BJ (cell line): Measurements from ENCODE around the gene SNRPB2. TPM values are rescaled to one million over a fixed set of nuclear protein-coding genes. Genes with fewer than 3 reads are reported as not detected.

Experiments used
- CTCF ChIA-PET: fragments of 350-600 bp; formaldehyde crosslinking; extraction: SDS; loops from one replicate; lab custom pipeline; 2021; ENCODE audit warnings: antibody characterized with exemption, inconsistent platforms; lab: Yijun Ruan, JAX
- POLR2A ChIA-PET: fragments of 300-600 bp; sonication (Branson Sonifier 250); formaldehyde crosslinking; extraction: SDS; loops from one replicate; lab custom pipeline; 2021; ENCODE audit warnings: antibody characterized with exemption; lab: Charles Lee
- DNase-seq: peaks from one replicate; pipeline ENCODE4 v3.0.0-alpha.2; 2011; ENCODE audit warnings: low read depth
- H3K27me3 ChIP-seq: 2 replicates; pipeline ENCODE4 v1.6.0; 2011; ENCODE audit warnings: low read length; ENCODE audit not compliant: control insufficient read depth, insufficient read depth
- H3K36me3 ChIP-seq: 2 replicates; pipeline ENCODE4 v1.5.1; 2011; ENCODE audit warnings: low read length; ENCODE audit not compliant: control insufficient read depth, insufficient read depth
- H3K4me3 ChIP-seq: 2 replicates; pipeline ENCODE4 v1.5.1; 2011; ENCODE audit warnings: low read depth, mild to moderate bottlenecking, control low read depth, low read length
- CTCF ChIP-seq: IDR thresholded peaks from 2 replicates; pipeline ENCODE4 v1.5.1; 2011; ENCODE audit warnings: low read depth, mild to moderate bottlenecking, control low read depth, inconsistent platforms, low read length, moderate library complexity; ENCODE audit not compliant: insufficient read depth
- polyA plus RNA-seq: library from polyadenylated mRNA; depleted of rRNA; stranded (reverse); fragments of >200 nt; gene quantifications from 2 replicates; pipeline ENCODE4 v1.2.3, GENCODE V29; 2011

Gene SNRPB2
- polyA plus RNA-seq, 1 experiment = 28.1 TPM

GRCh38 chr20:16752082-16752481 is 22.3 kb downstream of the SNRPB2 start:
- ChIA-PET CTCF (interaction anchor here (0.6 to 4.6 kb wide), 2 partner anchors 9 to 34 kb away, joined by 3 to 27 read pairs; no protein-coding TSS in a partner anchor), POLR2A (no interaction called here)
- H3K4me3 ChIP-seq = no peak overlapping the region
- TF ChIP-seq CTCF = no peak
- no peak for DNase-seq
- H3K36me3 ChIP-seq = no peaks in the 10 kb centered on the region
- H3K27me3 ChIP-seq = no peaks in the 10 kb centered on the region; the same call in none of the 2 replicates

GRCh38 chr20:16752901-16753300 is 23.1 kb downstream of the SNRPB2 start:
- CTCF ChIA-PET = interaction anchor here (4.6 kb wide), 1 partner anchor 8 kb away, joined by 27 read pairs; no protein-coding TSS in a partner anchor
- Histone ChIP-seq H3K27me3 (no peaks in the 10 kb centered on the region; the same call in none of the 2 replicates), H3K4me3 (no peak overlapping the region), H3K36me3 (no peaks in the 10 kb centered on the region)
- POLR2A ChIA-PET = no interaction called here
- DNase-seq = no peak
- TF ChIP-seq CTCF = no peak

GRCh38 chr20:16758454-16759180 is 28.8 kb downstream of the SNRPB2 start:
- Histone ChIP-seq H3K27me3 (peaks cover 1% of the 10 kb centered on the region; the same call in 1 of the 2 replicates), H3K36me3 (no peaks in the 10 kb centered on the region), H3K4me3 (no peak overlapping the region)
- ChIA-PET CTCF (no interaction called here), POLR2A (no interaction called here)
- DNase-seq = no peak
- TF ChIP-seq CTCF = no peak

GRCh38 chr20:16759181-16759563 is 29.3 kb downstream of the SNRPB2 start:
- H3K36me3 ChIP-seq = no peaks in the 10 kb centered on the region
- CTCF ChIA-PET = no interaction called here
- H3K27me3 ChIP-seq = peaks cover 1% of the 10 kb centered on the region; the same call in 1 of the 2 replicates
- DNase-seq = no peak
- H3K4me3 ChIP-seq = no peak overlapping the region
- POLR2A ChIA-PET = no interaction called here
- TF ChIP-seq CTCF = no peak

GRCh38 chr20:16760431-16761304 is 30.8 kb downstream of the SNRPB2 start:
- ChIA-PET POLR2A (no interaction called here), CTCF (interaction anchor here (0.9 to 2.5 kb wide), 8 partner anchors 9 to 247 kb away, joined by 3 to 27 read pairs (median 8); partner anchors contain the start of gene OTOR)
- DNase-seq = no peak
- peaks cover 1% of the 10 kb centered on the region; the same call in 1 of the 2 replicates for H3K27me3 ChIP-seq
- TF ChIP-seq CTCF = no peak
- no peaks in the 10 kb centered on the region for H3K36me3 ChIP-seq
- no peak overlapping the region for H3K4me3 ChIP-seq
